PFSK-1 (cell line): Measurements from ENCODE around the gene ZEB1.

Source experiments
- POLR2AphosphoS5 ChIP-seq: IDR thresholded peaks from 2 replicates; pipeline ENCODE4 v1.6.1; 2012; ENCODE audit warnings: low read depth, mild to moderate bottlenecking, control low read depth, low read length, moderate library complexity
- REST ChIP-seq, 2 experiments: IDR thresholded peaks; 2 replicates each; pipeline versions ENCODE4 v1.6.1 to v1.8.0; 2011 to 2012; ENCODE audit warnings: low read depth in 2 of 2, low read length in 2 of 2, control low read depth in 1 of 2, inconsistent platforms in 1 of 2, mild to moderate bottlenecking in 1 of 2, moderate library complexity in 1 of 2; ENCODE audit not compliant: insufficient read depth in 1 of 2
- SIN3A ChIP-seq: IDR thresholded peaks from 2 replicates; pipeline ENCODE4 v1.6.1; 2012; ENCODE audit warnings: mild to moderate bottlenecking, low read length, moderate library complexity, borderline replicate concordance; ENCODE audit not compliant: insufficient read depth
- TAF1 ChIP-seq: IDR thresholded peaks from 2 replicates; pipeline ENCODE4 v1.6.1; 2012; ENCODE audit warnings: low read length, control low read depth, borderline replicate concordance; ENCODE audit not compliant: insufficient read depth

DNA sequence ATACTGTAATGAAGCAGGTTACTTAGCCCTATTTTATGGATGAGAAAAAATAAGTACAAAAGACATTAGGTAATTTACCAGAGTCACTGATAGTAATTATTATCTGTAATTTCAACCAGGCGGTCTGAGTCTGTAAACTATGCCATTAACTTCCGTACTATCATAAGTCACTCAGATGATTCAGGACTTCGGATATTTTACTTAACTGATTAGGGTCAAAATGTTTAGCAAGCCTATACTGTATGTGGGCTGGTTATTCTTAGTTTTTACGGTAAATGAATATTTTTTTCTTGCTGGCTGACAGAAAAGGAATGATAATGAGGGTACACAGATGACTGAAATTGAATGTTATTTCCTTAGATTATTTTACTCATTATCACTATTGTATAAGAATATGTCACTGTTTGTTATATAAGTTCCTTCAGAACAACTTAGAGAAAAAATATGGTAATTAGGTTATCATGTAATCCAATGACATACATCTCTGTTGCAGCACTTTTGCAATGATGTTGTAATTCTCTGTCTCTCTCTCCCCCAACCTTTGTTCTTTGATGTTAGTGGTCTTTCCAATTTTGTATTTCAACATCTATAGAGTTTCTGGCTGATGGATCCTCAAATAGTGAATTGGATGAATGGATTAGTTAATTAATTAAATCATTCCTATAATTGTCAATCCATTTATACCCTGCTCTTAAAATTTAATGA is 165.6 kb downstream of the ZEB1 start:
- TF ChIP-seq POLR2AphosphoS5 (no peak), TAF1 (no peak), REST (IDR thresholded peaks at IDR 0.05; ENCODE audit: insufficient read depth in 1 of 2, low read depth in 2 of 2, low read length in 2 of 2) (no peak), SIN3A (no peak)
